ENCODE measurements around the gene MAP7D3. TPM values are rescaled to one million over a fixed set of nuclear protein-coding genes. Genes with fewer than 3 reads are reported as not detected.

Gene MAP7D3
- total RNA-seq, 1 experiment from 2014 or later, result 19.0 TPM

GRCh38 chrX:136195247-136195646 lies 56.0 kb downstream of the MAP7D3 start:
- CTCF ChIA-PET, result no interaction called here
- BruUV-seq (replicated peaks), result no TSS peak

GRCh38 chrX:136194536-136194935 lies 56.7 kb downstream of the MAP7D3 start:
- Histone ChIP-seq H3K27me3 (ENCODE audit: insufficient read depth, low read depth) (no peaks in the 10 kb centered on the region), H3K4me1 (replicated peaks; ENCODE audit: insufficient read depth) (no peaks in the 10 kb centered on the region), H3K79me2 (ENCODE audit: low read depth) (no peaks in the 10 kb centered on the region), H3F3A (ENCODE audit: insufficient read depth, low read depth) (no peaks in the 10 kb centered on the region), H3K36me3 (ENCODE audit: low read depth) (no peaks in the 10 kb centered on the region), H3K27ac (no peak overlapping the region), H3K9me3 (ENCODE audit: insufficient read depth, low read depth) (no peaks in the 10 kb centered on the region), H3K4me2 (no peak overlapping the region), H3K9me2 (ENCODE audit: insufficient read depth) (no peaks in the 10 kb centered on the region), H3K4me3 (no peak overlapping the region), H2AFZ (no peak overlapping the region), H4K20me1 (ENCODE audit: insufficient read depth) (no peaks in the 10 kb centered on the region)
- POLR2A ChIA-PET (ENCODE audit: unreplicated experiment), result no interaction called here
- intact Hi-C loops (cut with micrococcal nuclease; ENCODE audit: unreplicated experiment), result no loop called here
- CTCF ChIA-PET, result no interaction called here
- TF ChIP-seq CTCF (conservative IDR thresholded peaks at IDR 0.05) (no peak), EZH2 (IDR thresholded peaks at IDR 0.05; ENCODE audit: low read depth) (no peak)
- no TSS peak for BruUV-seq (replicated peaks)
- no peak for DNase-seq

More at GRCh38 chrX:136195247-136195646, 56.0 kb downstream of the MAP7D3 start:
- Histone ChIP-seq H3K4me3 (no peak overlapping the region), H3K27me3 (ENCODE audit: insufficient read depth, low read depth) (no peaks in the 10 kb centered on the region), H4K20me1 (ENCODE audit: insufficient read depth) (no peaks in the 10 kb centered on the region), H3K27ac (no peak overlapping the region), H2AFZ (no peak overlapping the region), H3K9me3 (ENCODE audit: insufficient read depth, low read depth) (no peaks in the 10 kb centered on the region), H3K4me1 (replicated peaks; ENCODE audit: insufficient read depth) (no peaks in the 10 kb centered on the region), H3K9me2 (ENCODE audit: insufficient read depth) (no peaks in the 10 kb centered on the region), H3K79me2 (ENCODE audit: low read depth) (no peaks in the 10 kb centered on the region), H3K36me3 (ENCODE audit: low read depth) (no peaks in the 10 kb centered on the region), H3F3A (ENCODE audit: insufficient read depth, low read depth) (no peaks in the 10 kb centered on the region), H3K4me2 (no peak overlapping the region)
- DNase-seq, result no peak
- TF ChIP-seq CTCF (conservative IDR thresholded peaks at IDR 0.05) (no peak), EZH2 (IDR thresholded peaks at IDR 0.05; ENCODE audit: low read depth) (no peak)
- intact Hi-C loops (cut with micrococcal nuclease; ENCODE audit: unreplicated experiment), result no loop called here
- POLR2A ChIA-PET (ENCODE audit: unreplicated experiment), result no interaction called here

GRCh38 chrX:136193771-136194170 lies 57.4 kb downstream of the MAP7D3 start:
- H3F3A ChIP-seq (ENCODE audit: insufficient read depth, low read depth), result no peaks in the 10 kb centered on the region
- H3K9me3 ChIP-seq (ENCODE audit: insufficient read depth, low read depth), result no peaks in the 10 kb centered on the region
- no peaks in the 10 kb centered on the region for H4K20me1 ChIP-seq (ENCODE audit: insufficient read depth)
- TF ChIP-seq EZH2 (IDR thresholded peaks at IDR 0.05; ENCODE audit: low read depth) (no peak), CTCF (conservative IDR thresholded peaks at IDR 0.05) (no peak)
- no peak overlapping the region for H3K4me3 ChIP-seq
- H3K4me1 ChIP-seq (replicated peaks; ENCODE audit: insufficient read depth), result no peaks in the 10 kb centered on the region
- H3K27me3 ChIP-seq (ENCODE audit: insufficient read depth, low read depth), result no peaks in the 10 kb centered on the region
- H2AFZ ChIP-seq, result no peak overlapping the region
- no peaks in the 10 kb centered on the region for H3K9me2 ChIP-seq (ENCODE audit: insufficient read depth)
- no peaks in the 10 kb centered on the region for H3K79me2 ChIP-seq (ENCODE audit: low read depth)
- no peak overlapping the region for H3K4me2 ChIP-seq
- POLR2A ChIA-PET (ENCODE audit: unreplicated experiment), result no interaction called here
- no peak for DNase-seq
- BruUV-seq (replicated peaks), result no TSS peak
- H3K36me3 ChIP-seq (ENCODE audit: low read depth), result no peaks in the 10 kb centered on the region
- intact Hi-C loops (cut with micrococcal nuclease; ENCODE audit: unreplicated experiment), result no loop called here
- CTCF ChIA-PET, result no interaction called here
- no peak overlapping the region for H3K27ac ChIP-seq
